WI38 (cell line): ENCODE data around the gene ANGPTL2.

Experiments used
- H3K4me3 ChIP-seq: 2 replicates; pipeline ENCODE4 v1.5.1; 2011; ENCODE audit warnings: low read depth, mild to moderate bottlenecking, control low read depth, low read length
- CTCF ChIP-seq: IDR thresholded peaks from 2 replicates; pipeline ENCODE4 v1.5.1; 2012; ENCODE audit warnings: low read depth, mild to moderate bottlenecking, control low read depth, low read length

ANGPTL2 gene

GRCh38 chr9:127058011-127058644 is 64.3 kb downstream of the ANGPTL2 start:
- H3K4me3 ChIP-seq, result no peak overlapping the region
- TF ChIP-seq CTCF, result no peak

- TF ChIP-seq CTCF, result no peak
- no peak overlapping the region for H3K4me3 ChIP-seq
Measured at GRCh38 chr9:127056446-127056845, 66.0 kb downstream of the ANGPTL2 start.

- no peak for TF ChIP-seq CTCF
- no peak overlapping the region for H3K4me3 ChIP-seq
Measured at GRCh38 chr9:127055745-127056402, 66.6 kb downstream of the ANGPTL2 start.

GRCh38 chr9:127053960-127054359 is 68.5 kb downstream of the ANGPTL2 start:
- TF ChIP-seq CTCF, result no peak

GRCh38 chr9:127053057-127053821 is 69.2 kb downstream of the ANGPTL2 start:
- TF ChIP-seq CTCF, result no peak

More at GRCh38 chr9:127053960-127054359, 68.5 kb downstream of the ANGPTL2 start:
- H3K4me3 ChIP-seq, result no peak overlapping the region

GRCh38 chr9:127051881-127052595 is 70.4 kb downstream of the ANGPTL2 start:
- H3K4me3 ChIP-seq, result no peak overlapping the region
- no peak for TF ChIP-seq CTCF

More at GRCh38 chr9:127053057-127053821, 69.2 kb downstream of the ANGPTL2 start:
- no peak overlapping the region for H3K4me3 ChIP-seq
